DOHH2 (cell line): ENCODE measurements around the gene TVP23A.

Experiments
- H3F3A ChIP-seq: fragments of 200-600 bp; sonication (generic), shearing (Covaris generic); 2 replicates; pipeline ENCODE4 v1.6.0; 2016; ENCODE audit warnings: antibody characterized with exemption, mild to moderate bottlenecking; ENCODE audit not compliant: control insufficient read depth, insufficient read depth
- H3K27ac ChIP-seq: fragments of 200-600 bp; sonication (generic); 2 replicates; pipeline ENCODE4 v1.5.1; 2014; ENCODE audit warnings: low read depth, mild to moderate bottlenecking, low read length, moderate library complexity
- H3K27me3 ChIP-seq: fragments of 200-600 bp; sonication (generic); 2 replicates; pipeline ENCODE4 v1.6.1; 2014; ENCODE audit warnings: mild to moderate bottlenecking, low read length, mixed read lengths; ENCODE audit not compliant: control insufficient read depth
- H3K36me3 ChIP-seq: fragments of 200-600 bp; sonication (generic); 2 replicates; pipeline ENCODE4 v1.6.1; 2014; ENCODE audit warnings: mild to moderate bottlenecking, low read length, moderate library complexity, mixed read lengths; ENCODE audit not compliant: control insufficient read depth
- H3K4me1 ChIP-seq: fragments of 200-600 bp; sonication (generic); 2 replicates; pipeline ENCODE4 v1.6.1; 2014; ENCODE audit warnings: mild to moderate bottlenecking, low read length, mixed read lengths; ENCODE audit not compliant: control insufficient read depth
- H3K4me2 ChIP-seq: fragments of 200-600 bp; sonication (generic); 2 replicates; pipeline ENCODE4 v1.6.0; 2014; ENCODE audit warnings: mild to moderate bottlenecking, low read length, moderate library complexity
- H3K4me3 ChIP-seq: fragments of 200-600 bp; sonication (generic); 2 replicates; pipeline ENCODE4 v1.5.1; 2014; ENCODE audit warnings: mild to moderate bottlenecking, low read length, mixed read lengths
- H3K79me2 ChIP-seq: fragments of 200-600 bp; sonication (generic); 2 replicates; pipeline ENCODE4 v1.6.1; 2014; ENCODE audit warnings: mild to moderate bottlenecking, low read length, mixed read lengths; ENCODE audit not compliant: control insufficient read depth
- H3K9me2 ChIP-seq: fragments of 200-600 bp; sonication (generic); replicated peaks from 2 replicates; pipeline ENCODE4 v1.6.1; 2014; ENCODE audit warnings: mild to moderate bottlenecking, low read length, mixed read lengths; ENCODE audit not compliant: control insufficient read depth
- H3K9me3 ChIP-seq: fragments of 200-600 bp; sonication (generic); 2 replicates; pipeline ENCODE4 v1.6.1; 2014; ENCODE audit warnings: antibody characterized with exemption, low read length, mixed read lengths; ENCODE audit not compliant: control insufficient read depth, insufficient read depth
- H4K20me1 ChIP-seq: fragments of 200-600 bp; sonication (generic); 2 replicates; pipeline ENCODE4 v1.6.0; 2014; ENCODE audit warnings: low read depth, mild to moderate bottlenecking, antibody characterized with exemption, low read length, moderate library complexity; ENCODE audit not compliant: control insufficient read depth, insufficient read depth
- CTCF ChIP-seq: fragments of 200-600 bp; sonication (generic); IDR thresholded peaks from one replicate; pipeline ENCODE4 v1.5.1; 2014; ENCODE audit warnings: antibody characterized with exemption, mild to moderate bottlenecking, low read depth, low read length; ENCODE audit not compliant: poor library complexity, severe bottlenecking
- EZH2phosphoT487 ChIP-seq: fragments of 200-600 bp; sonication (generic); IDR thresholded peaks from 2 replicates; pipeline ENCODE4 v1.6.1; 2017; ENCODE audit warnings: borderline replicate concordance, mild to moderate bottlenecking, antibody characterized with exemption, low read length, moderate library complexity, mixed read lengths

Gene TVP23A

DNA sequence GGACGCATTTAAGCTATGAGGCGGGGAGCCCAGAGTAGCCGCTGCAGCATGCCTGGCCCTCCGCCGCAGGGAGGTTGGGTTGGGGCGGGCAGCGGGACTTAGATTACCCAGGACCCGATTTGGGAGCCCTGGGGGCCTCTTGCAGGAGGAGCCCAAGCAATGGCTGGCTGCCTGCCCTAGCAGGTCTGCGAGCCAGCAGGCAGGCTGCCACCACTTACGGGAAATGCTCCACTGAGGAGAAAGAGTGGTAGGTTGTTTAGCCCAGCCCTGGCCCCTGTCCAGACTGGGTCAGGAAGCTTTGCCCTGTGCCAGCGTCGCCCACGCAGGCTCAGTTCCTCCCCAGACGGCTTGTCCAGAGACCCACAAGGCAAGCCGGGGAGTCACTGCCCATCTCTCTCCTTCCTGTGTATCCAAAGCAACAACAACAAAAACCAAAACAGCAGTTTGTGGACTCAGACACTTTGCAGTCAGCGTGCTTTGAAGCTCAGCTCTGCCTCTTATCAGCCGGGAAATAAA, 10.3 kb upstream of the TVP23A start:
- Histone ChIP-seq H3K27me3 (peaks cover 37% of the 10 kb centered on the region), H4K20me1 (no peaks in the 10 kb centered on the region), H3F3A (no peaks in the 10 kb centered on the region), H3K4me2 (no peak overlapping the region), H3K79me2 (no peaks in the 10 kb centered on the region), H3K4me1 (no peaks in the 10 kb centered on the region), H3K4me3 (no peak overlapping the region), H3K9me3 (no peaks in the 10 kb centered on the region), H3K27ac (no peak overlapping the region), H3K9me2 (no peaks in the 10 kb centered on the region), H3K36me3 (no peaks in the 10 kb centered on the region)
- TF ChIP-seq EZH2phosphoT487 = 0 out of 2 replicates have a peak, but pooled peaks have one; percentile 29
- no peak for TF ChIP-seq CTCF

- no peak for TF ChIP-seq EZH2phosphoT487
- no peak for TF ChIP-seq CTCF
- no peak overlapping the region for H3K27ac ChIP-seq
Measured at GRCh38 chr16:10827691-10828341, 9.2 kb upstream of the TVP23A start.

DNA sequence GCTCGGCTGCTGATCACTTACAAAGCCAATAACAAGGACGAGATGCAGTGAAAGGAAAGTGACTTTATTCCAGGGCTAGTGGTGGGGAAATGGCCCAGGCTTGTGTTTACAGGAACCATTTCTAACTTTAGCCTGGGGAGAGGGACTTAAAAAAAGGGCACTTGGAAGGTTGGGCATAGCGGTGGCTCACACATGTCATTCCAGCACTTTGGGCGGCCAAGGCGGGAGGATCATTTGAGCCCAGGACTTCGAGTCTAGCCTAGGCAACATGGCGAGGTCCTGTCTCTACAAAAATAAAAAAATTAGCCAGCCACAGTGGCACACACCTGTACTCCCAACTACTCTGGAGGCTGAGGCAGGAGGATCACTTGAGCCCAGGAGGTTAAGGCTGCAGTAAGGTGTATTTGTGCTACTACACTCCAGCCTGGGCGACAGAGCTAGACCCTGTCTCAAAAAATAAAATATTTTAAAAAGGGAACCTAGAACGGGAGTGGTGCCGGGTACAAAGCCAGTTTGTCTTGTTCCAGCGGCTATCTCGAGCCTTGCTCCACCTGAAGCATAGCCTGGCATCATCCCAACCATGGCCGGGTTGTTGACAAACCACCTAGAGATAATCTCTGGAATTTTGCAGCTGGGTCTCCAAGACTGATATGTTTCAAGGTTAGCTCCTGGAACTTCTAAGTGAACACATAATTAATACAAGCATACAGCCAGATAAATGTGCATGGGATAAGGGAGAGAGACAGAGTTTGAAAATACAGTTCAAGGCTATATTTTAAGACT, 5.7 kb upstream of the TVP23A start:
- no peak overlapping the region for H3K4me2 ChIP-seq
- H3K27ac ChIP-seq = no peak overlapping the region
- no peaks in the 10 kb centered on the region for H3K9me2 ChIP-seq
- H3K4me1 ChIP-seq = peaks cover 11% of the 10 kb centered on the region
- TF ChIP-seq CTCF (no peak), EZH2phosphoT487 (no peak)
- H3K9me3 ChIP-seq = no peaks in the 10 kb centered on the region
- no peak overlapping the region for H3K4me3 ChIP-seq
- H3K79me2 ChIP-seq = no peaks in the 10 kb centered on the region
- no peaks in the 10 kb centered on the region for H4K20me1 ChIP-seq
- no peaks in the 10 kb centered on the region for H3F3A ChIP-seq
- H3K27me3 ChIP-seq = peaks cover 14% of the 10 kb centered on the region
- H3K36me3 ChIP-seq = no peaks in the 10 kb centered on the region

More at GRCh38 chr16:10827691-10828341, 9.2 kb upstream of the TVP23A start:
- H3F3A ChIP-seq = no peaks in the 10 kb centered on the region
- H3K4me2 ChIP-seq = no peak overlapping the region
- H3K9me3 ChIP-seq = no peaks in the 10 kb centered on the region
- H3K36me3 ChIP-seq = no peaks in the 10 kb centered on the region
- H3K79me2 ChIP-seq = no peaks in the 10 kb centered on the region
- H3K4me1 ChIP-seq = no peaks in the 10 kb centered on the region
- peaks cover 33% of the 10 kb centered on the region for H3K27me3 ChIP-seq
- no peak overlapping the region for H3K4me3 ChIP-seq
- H3K9me2 ChIP-seq = no peaks in the 10 kb centered on the region
- no peaks in the 10 kb centered on the region for H4K20me1 ChIP-seq
